Lower leg skin (tissue), 4 donors: ENCODE results near the gene KPNB1. TPM values are rescaled to one million over a fixed set of nuclear protein-coding genes. Genes with fewer than 3 reads are reported as not detected.

Experiments used
- DNase-seq, 2 donors: peaks; one replicate each; pipeline ENCODE4 v3.0.0-alpha.2; 2019; ENCODE audit warnings: low spot score in 2 of 2
- H3K4me3 ChIP-seq: fragments of 200-600 bp; sonication (generic); 2 replicates; pipeline ENCODE4 v1.5.1; 2017; ENCODE audit warnings: mild to moderate bottlenecking, low read depth; ENCODE audit not compliant: poor library complexity, severe bottlenecking
- CTCF ChIP-seq, 3 donors: fragments of 450-650 bp; IDR thresholded peaks; one replicate each; pipeline ENCODE4 v1.5.1; 2016; ENCODE audit warnings: antibody characterized with exemption in 3 of 3, mild to moderate bottlenecking in 3 of 3, moderate library complexity in 2 of 3
- POLR2A ChIP-seq, 2 donors: fragments of 450-650 bp; IDR thresholded peaks; one replicate each; pipeline ENCODE4 v1.6.1; 2016 to 2017; ENCODE audit warnings: antibody characterized with exemption in 2 of 2, mild to moderate bottlenecking in 1 of 2, moderate library complexity in 1 of 2
- WGBS, 2 donors: methylation state at CpG; one replicate each; pipeline ENCODE4 v1.1.5; 2018; 5-methylcytosine and 5-hydroxymethylcytosine counted together
- intact Hi-C: fragments of 100-400 bp; cut with DNase I; formaldehyde crosslinking; loops from one replicate; pipeline ENCODE4 v1.15.0; 2023; ENCODE audit warnings: low total_unique reads
- total RNA-seq, 4 donors: library from RNA; depleted of rRNA; stranded (reverse); fragments of >200 nt; gene quantifications; one replicate each; pipeline ENCODE4 v1.1.0, GENCODE V29; 2016

The KPNB1 gene
- total RNA-seq, 4 donors from 2014 or later = 114 to 189 (median 124) TPM

- intact Hi-C loops = no loop called here
- no peak for DNase-seq
- TF ChIP-seq POLR2A (IDR thresholded peaks at IDR 0.05) (no peak), CTCF (IDR thresholded peaks at IDR 0.05) (no peak)
- 100% methylated on average over 1 of the region's 1 CpG for WGBS, 2 donors
- H3K4me3 ChIP-seq = no peak overlapping the region
These were observed 15.7 kb upstream of the KPNB1 start for GRCh38 chr17:47633996-47634395.

- H3K4me3 ChIP-seq = no peak overlapping the region
- 96 to 97% methylated on average over 3 of the region's 3 CpGs for WGBS, 2 donors
- TF ChIP-seq POLR2A (IDR thresholded peaks at IDR 0.05) = no peak
- no peak for TF ChIP-seq CTCF (IDR thresholded peaks at IDR 0.05)
- DNase-seq = no peak
- intact Hi-C loops = no loop called here
These were observed 14.8 kb upstream of the KPNB1 start for GRCh38 chr17:47634870-47635269.

GRCh38 chr17:47635734-47636133, 14.0 kb upstream of the KPNB1 start:
- WGBS, 2 donors = 96 to 97% methylated on average over 3 of the region's 3 CpGs
- DNase-seq = peak in 1 of 2 donors; percentile 21
- TF ChIP-seq CTCF (IDR thresholded peaks at IDR 0.05) = no peak
- H3K4me3 ChIP-seq = no peak overlapping the region
- intact Hi-C loops = no loop called here

GRCh38 chr17:47636273-47637030, 13.3 kb upstream of the KPNB1 start:
- TF ChIP-seq POLR2A (IDR thresholded peaks at IDR 0.05) (no peak), CTCF (IDR thresholded peaks at IDR 0.05) (no peak)
- 69 to 83% methylated on average over 2 of the region's 2 CpGs for WGBS, 2 donors
- intact Hi-C loops = no loop called here
- H3K4me3 ChIP-seq = no peak overlapping the region
- no peak for DNase-seq

GRCh38 chr17:47638903-47639302, 10.8 kb upstream of the KPNB1 start:
- no peak overlapping the region for H3K4me3 ChIP-seq
- TF ChIP-seq POLR2A (IDR thresholded peaks at IDR 0.05) (no peak), CTCF (IDR thresholded peaks at IDR 0.05) (no peak)
- WGBS, 2 donors = 85 to 88% methylated on average over 5 of the region's 5 CpGs
- DNase-seq = no peak
- intact Hi-C loops = no loop called here

- TF ChIP-seq POLR2A (IDR thresholded peaks at IDR 0.05) = no peak
- 73 to 82% methylated on average over 3 of the region's 3 CpGs for WGBS, 2 donors
- intact Hi-C loops = no loop called here
These were observed 9.6 kb upstream of the KPNB1 start for GRCh38 chr17:47640076-47640475.

More at GRCh38 chr17:47640076-47640475, 9.6 kb upstream of the KPNB1 start:
- H3K4me3 ChIP-seq = no peak overlapping the region
- no peak for DNase-seq
